Measurements from ENCODE around the gene TRIM28.
"Not testable (repeated sequence)": the region's sequence is repeated elsewhere in the genome, so short reads cannot be mapped to it uniquely, and the experiment has no call there.

TRIM28 gene

GRCh38 chr19:58538257-58539168 lies 5.4 kb upstream of the TRIM28 start:
- Histone ChIP-seq H3K9ac (ENCODE audit: low read depth, low read length) (peak overlapping the region; percentile 64), H3K4me1 (ENCODE audit: insufficient read depth, low read length) (peaks cover 29% of the 10 kb centered on the region), H3K27ac (ENCODE audit: low read length) (peak overlapping the region; percentile 57), H3K4me2 (ENCODE audit: insufficient read depth, low read length) (peak overlapping the region; percentile 88), H3K4me3 (ENCODE audit: low read depth in 1 of 2, low read length in 2 of 2) (peak overlapping the region; percentile 30 to 61; a peak in 3 of 4 replicates), H2AFZ (ENCODE audit: low read depth, low read length) (peak overlapping the region; percentile 93), H3K27me3 (ENCODE audit: insufficient read depth, low read length, poor library complexity) (peaks cover 6% of the 10 kb centered on the region), H3K79me2 (ENCODE audit: insufficient read depth, low read length) (no peaks in the 10 kb centered on the region), H3K9me3 (ENCODE audit: insufficient read depth, low read length, severe bottlenecking) (no peaks in the 10 kb centered on the region), H3K36me3 (ENCODE audit: insufficient read depth, low read length) (no peaks in the 10 kb centered on the region), H4K20me1 (ENCODE audit: insufficient read depth, low read length) (no peaks in the 10 kb centered on the region)
- DNase-seq: peak; percentile 86
- ATAC-seq (ENCODE audit: insufficient read depth, low read depth): peak; percentile 95
- no peak for TF ChIP-seq CTCF (IDR thresholded peaks at IDR 0.05; ENCODE audit: borderline replicate concordance, extremely low read depth, low read length, poor library complexity, severe bottlenecking)
- TF ChIP-seq EZH2 (IDR thresholded peaks at IDR 0.05; ENCODE audit: borderline replicate concordance, low read depth, low read length, severe bottlenecking): no peak

DNA sequence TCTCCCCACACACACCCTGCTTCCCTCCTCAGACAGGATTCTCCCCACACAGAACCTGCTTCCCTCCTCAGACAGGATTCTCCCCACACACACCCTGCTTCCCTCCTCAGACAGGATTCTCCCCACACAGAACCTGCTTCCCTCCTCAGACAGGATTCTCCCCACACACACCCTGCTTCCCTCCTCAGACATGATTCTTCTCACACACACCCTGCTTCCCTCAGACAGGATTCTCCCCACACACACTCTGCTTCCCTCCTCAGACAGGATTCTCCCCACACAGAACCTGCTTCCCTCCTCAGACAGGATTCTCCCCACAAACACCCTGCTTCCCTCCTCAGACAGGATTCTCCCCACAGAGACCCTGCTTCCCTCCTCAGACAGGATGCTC lies 4.7 kb upstream of the TRIM28 start:
- H4K20me1 ChIP-seq (ENCODE audit: insufficient read depth, low read length); H3K36me3 ChIP-seq (ENCODE audit: insufficient read depth, low read length); H3K9me3 ChIP-seq (ENCODE audit: insufficient read depth, low read length, severe bottlenecking); DNase-seq; H2AFZ ChIP-seq (ENCODE audit: low read depth, low read length); ATAC-seq (ENCODE audit: insufficient read depth, low read depth); H3K79me2 ChIP-seq (ENCODE audit: insufficient read depth, low read length); H3K27ac ChIP-seq (ENCODE audit: low read length); H3K27me3 ChIP-seq (ENCODE audit: insufficient read depth, low read length, poor library complexity): not testable (repeated sequence)
- Histone ChIP-seq H3K4me2 (ENCODE audit: insufficient read depth, low read length) (peak overlapping the region; percentile 88), H3K4me3 (ENCODE audit: low read depth in 1 of 2, low read length in 2 of 2) (peak overlapping the region in 1 of 2 experiments; percentile 61; a peak in 2 of 4 replicates), H3K9ac (ENCODE audit: low read depth, low read length) (peak overlapping the region; percentile 64; the same call in 1 of the 2 replicates), H3K4me1 (ENCODE audit: insufficient read depth, low read length) (peaks cover 31% of the 10 kb centered on the region)

GRCh38 chr19:58542641-58543372 lies 1.1 kb upstream of the TRIM28 start:
- Histone ChIP-seq H3K79me2 (ENCODE audit: insufficient read depth, low read length) (peaks cover 35% of the 10 kb centered on the region), H3K4me1 (ENCODE audit: insufficient read depth, low read length) (peaks cover 54% of the 10 kb centered on the region), H3K4me2 (ENCODE audit: insufficient read depth, low read length) (peak overlapping the region; percentile 72; the same call in 1 of the 2 replicates), H4K20me1 (ENCODE audit: insufficient read depth, low read length) (peaks cover 32% of the 10 kb centered on the region), H3K36me3 (ENCODE audit: insufficient read depth, low read length) (peaks cover 32% of the 10 kb centered on the region), H3K4me3 (ENCODE audit: low read depth in 1 of 2, low read length in 2 of 2) (peak overlapping the region in 1 of 2 experiments; percentile 65; a peak in 2 of 4 replicates)
- not testable (repeated sequence) for H3K27ac ChIP-seq (ENCODE audit: low read length); DNase-seq; ATAC-seq (ENCODE audit: insufficient read depth, low read depth); H3K9me3 ChIP-seq (ENCODE audit: insufficient read depth, low read length, severe bottlenecking); H2AFZ ChIP-seq (ENCODE audit: low read depth, low read length); H3K9ac ChIP-seq (ENCODE audit: low read depth, low read length); H3K27me3 ChIP-seq (ENCODE audit: insufficient read depth, low read length, poor library complexity)

DNA sequence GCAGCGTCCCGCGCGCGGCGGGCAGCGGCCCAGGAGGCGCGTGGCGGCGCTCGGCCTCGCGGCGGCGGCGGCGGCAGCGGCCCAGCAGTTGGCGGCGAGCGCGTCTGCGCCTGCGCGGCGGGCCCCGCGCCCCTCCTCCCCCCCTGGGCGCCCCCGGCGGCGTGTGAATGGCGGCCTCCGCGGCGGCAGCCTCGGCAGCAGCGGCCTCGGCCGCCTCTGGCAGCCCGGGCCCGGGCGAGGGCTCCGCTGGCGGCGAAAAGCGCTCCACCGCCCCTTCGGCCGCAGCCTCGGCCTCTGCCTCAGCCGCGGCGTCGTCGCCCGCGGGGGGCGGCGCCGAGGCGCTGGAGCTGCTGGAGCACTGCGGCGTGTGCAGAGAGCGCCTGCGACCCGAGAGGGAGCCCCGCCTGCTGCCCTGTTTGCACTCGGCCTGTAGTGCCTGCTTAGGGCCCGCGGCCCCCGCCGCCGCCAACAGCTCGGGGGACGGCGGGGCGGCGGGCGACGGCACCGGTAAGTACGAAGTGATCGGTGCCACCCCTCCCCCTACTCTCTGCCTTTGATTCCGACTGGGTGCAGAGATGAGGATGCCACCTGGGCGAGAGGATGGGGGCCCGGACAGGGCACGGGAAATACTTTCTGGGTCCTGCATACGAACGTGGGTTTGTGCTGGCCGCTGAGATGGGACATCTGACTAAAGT lies 874 bp downstream of the TRIM28 start:
- Histone ChIP-seq H3K4me2 (ENCODE audit: insufficient read depth, low read length) (peak overlapping the region; percentile 84), H3K4me1 (ENCODE audit: insufficient read depth, low read length) (peaks cover 56% of the 10 kb centered on the region), H3K27ac (ENCODE audit: low read length) (peak overlapping the region; percentile 93), H3K9ac (ENCODE audit: low read depth, low read length) (peak overlapping the region; percentile 98), H3K79me2 (ENCODE audit: insufficient read depth, low read length) (peaks cover 54% of the 10 kb centered on the region), H3K9me3 (ENCODE audit: insufficient read depth, low read length, severe bottlenecking) (no peaks in the 10 kb centered on the region), H3K36me3 (ENCODE audit: insufficient read depth, low read length) (peaks cover 51% of the 10 kb centered on the region), H4K20me1 (ENCODE audit: insufficient read depth, low read length) (peaks cover 52% of the 10 kb centered on the region), H2AFZ (ENCODE audit: low read depth, low read length) (peak overlapping the region; percentile 62; the same call in 1 of the 2 replicates), H3K27me3 (ENCODE audit: insufficient read depth, low read length, poor library complexity) (peaks cover 4% of the 10 kb centered on the region), H3K4me3 (ENCODE audit: low read depth in 1 of 2, low read length in 2 of 2) (peak overlapping the region; percentile 93 to 100)
- TF ChIP-seq EZH2 (IDR thresholded peaks at IDR 0.05; ENCODE audit: borderline replicate concordance, low read depth, low read length, severe bottlenecking): no peak
- TF ChIP-seq CTCF (IDR thresholded peaks at IDR 0.05; ENCODE audit: borderline replicate concordance, extremely low read depth, low read length, poor library complexity, severe bottlenecking): no peak
- DNase-seq (peak; percentile 43), ATAC-seq (ENCODE audit: insufficient read depth, low read depth) (peak; percentile 4; the same call in 2 of the 3 replicates)
